ENCODE data around the gene TACC2. TPM values are rescaled to one million over a fixed set of nuclear protein-coding genes. Genes with fewer than 3 reads are reported as not detected.

Gene TACC2
- total and polyA plus RNA-seq, 2 experiments from 2014 or later: 4.3 to 16.7 TPM

GRCh38 chr10:122213364-122213763 is 224.4 kb downstream of the TACC2 start:
- TF ChIP-seq EZH2 (IDR thresholded peaks at IDR 0.05; ENCODE audit: insufficient read depth, poor library complexity, severe bottlenecking): no peak
- no peak for TF ChIP-seq EZH2phosphoT487 (IDR thresholded peaks at IDR 0.05; ENCODE audit: insufficient read depth, low read depth)
- Histone ChIP-seq H3K36me3 (ENCODE audit: low read depth) (no peaks in the 10 kb centered on the region; the same call in 1 of the 2 replicates), H3K9me3 (ENCODE audit: low read depth) (no peaks in the 10 kb centered on the region), H3K4me3 (no peak overlapping the region), H3K4me2 (ENCODE audit: unreplicated experiment) (no peak overlapping the region), H3F3A (ENCODE audit: insufficient read depth) (no peaks in the 10 kb centered on the region), H3K27ac (no peak overlapping the region), H2AFZ (no peak overlapping the region), H3K9ac (no peak overlapping the region), H4K20me1 (ENCODE audit: insufficient read depth) (no peaks in the 10 kb centered on the region), H3K27me3 (replicated peaks; ENCODE audit: insufficient read depth) (no peaks in the 10 kb centered on the region), H3K79me2 (ENCODE audit: insufficient read depth) (no peaks in the 10 kb centered on the region), H3K9me2 (ENCODE audit: insufficient read depth) (no peaks in the 10 kb centered on the region), H3K4me1 (ENCODE audit: insufficient read depth) (no peaks in the 10 kb centered on the region)
- in situ Hi-C loops (cut with MboI): no loop called here
- DNase-seq: no peak
- 73 to 83% methylated on average over 3 of the region's 3 CpGs for WGBS, 2 experiments (ENCODE audit: low coverage in 1 of 2, low lambda C conversion rate in 2 of 2, missing lambda C conversion rate in 2 of 2)

- Histone ChIP-seq H3F3A (ENCODE audit: insufficient read depth) (no peaks in the 10 kb centered on the region), H3K4me1 (ENCODE audit: insufficient read depth) (no peaks in the 10 kb centered on the region), H3K4me2 (ENCODE audit: unreplicated experiment) (no peak overlapping the region), H3K27ac (no peak overlapping the region), H3K79me2 (ENCODE audit: insufficient read depth) (no peaks in the 10 kb centered on the region), H3K27me3 (replicated peaks; ENCODE audit: insufficient read depth) (no peaks in the 10 kb centered on the region), H3K9ac (no peak overlapping the region), H3K4me3 (no peak overlapping the region), H3K9me2 (ENCODE audit: insufficient read depth) (no peaks in the 10 kb centered on the region), H3K36me3 (ENCODE audit: low read depth) (no peaks in the 10 kb centered on the region; the same call in 1 of the 2 replicates), H3K9me3 (ENCODE audit: low read depth) (no peaks in the 10 kb centered on the region), H2AFZ (no peak overlapping the region), H4K20me1 (ENCODE audit: insufficient read depth) (no peaks in the 10 kb centered on the region)
- TF ChIP-seq EZH2phosphoT487 (IDR thresholded peaks at IDR 0.05; ENCODE audit: insufficient read depth, low read depth): no peak
- TF ChIP-seq EZH2 (IDR thresholded peaks at IDR 0.05; ENCODE audit: insufficient read depth, poor library complexity, severe bottlenecking): no peak
- in situ Hi-C loops (cut with MboI): no loop called here
- DNase-seq: no peak
- WGBS, 2 experiments (ENCODE audit: low coverage in 1 of 2, low lambda C conversion rate in 2 of 2, missing lambda C conversion rate in 2 of 2): 79 to 85% methylated on average over 7 of the region's 7 CpGs
Measured at GRCh38 chr10:122213766-122214165, 224.8 kb downstream of the TACC2 start.

DNA sequence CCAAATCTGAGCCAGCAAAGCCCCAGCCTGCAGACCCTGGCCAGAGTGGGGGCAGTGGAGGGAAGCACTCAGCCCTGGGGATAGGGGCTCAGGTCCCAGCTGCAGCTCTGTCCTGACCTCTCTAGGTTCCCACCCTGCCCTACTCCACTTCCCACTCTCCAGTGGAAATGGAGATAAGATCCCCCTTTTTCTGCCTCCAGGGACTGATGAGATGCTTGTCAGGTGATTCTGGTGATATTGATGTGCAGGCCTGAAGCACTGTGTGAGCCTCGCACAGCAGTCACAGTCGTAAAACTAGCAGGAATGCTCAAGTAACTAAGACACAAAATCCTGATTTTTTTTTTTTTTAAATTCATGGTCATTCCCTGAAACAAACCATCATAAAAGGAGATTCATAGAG is 227.1 kb downstream of the TACC2 start:
- Histone ChIP-seq H3K36me3 (ENCODE audit: low read depth) (no peaks in the 10 kb centered on the region; the same call in 1 of the 2 replicates), H3K4me1 (ENCODE audit: insufficient read depth) (no peaks in the 10 kb centered on the region), H3K9ac (no peak overlapping the region), H3K79me2 (ENCODE audit: insufficient read depth) (no peaks in the 10 kb centered on the region), H3K27me3 (replicated peaks; ENCODE audit: insufficient read depth) (no peaks in the 10 kb centered on the region), H3K27ac (no peak overlapping the region), H3K4me2 (ENCODE audit: unreplicated experiment) (no peak overlapping the region), H3K4me3 (no peak overlapping the region), H3F3A (ENCODE audit: insufficient read depth) (no peaks in the 10 kb centered on the region), H4K20me1 (ENCODE audit: insufficient read depth) (no peaks in the 10 kb centered on the region), H3K9me2 (ENCODE audit: insufficient read depth) (no peaks in the 10 kb centered on the region), H2AFZ (no peak overlapping the region), H3K9me3 (ENCODE audit: low read depth) (no peaks in the 10 kb centered on the region)
- DNase-seq: no peak
- no peak for TF ChIP-seq EZH2phosphoT487 (IDR thresholded peaks at IDR 0.05; ENCODE audit: insufficient read depth, low read depth)
- no peak for TF ChIP-seq EZH2 (IDR thresholded peaks at IDR 0.05; ENCODE audit: insufficient read depth, poor library complexity, severe bottlenecking)
- in situ Hi-C loops (cut with MboI): no loop called here
- WGBS, 2 experiments (ENCODE audit: low coverage in 1 of 2, low lambda C conversion rate in 2 of 2, missing lambda C conversion rate in 2 of 2): 99 to 100% methylated on average over 2 of the region's 2 CpGs

DNA sequence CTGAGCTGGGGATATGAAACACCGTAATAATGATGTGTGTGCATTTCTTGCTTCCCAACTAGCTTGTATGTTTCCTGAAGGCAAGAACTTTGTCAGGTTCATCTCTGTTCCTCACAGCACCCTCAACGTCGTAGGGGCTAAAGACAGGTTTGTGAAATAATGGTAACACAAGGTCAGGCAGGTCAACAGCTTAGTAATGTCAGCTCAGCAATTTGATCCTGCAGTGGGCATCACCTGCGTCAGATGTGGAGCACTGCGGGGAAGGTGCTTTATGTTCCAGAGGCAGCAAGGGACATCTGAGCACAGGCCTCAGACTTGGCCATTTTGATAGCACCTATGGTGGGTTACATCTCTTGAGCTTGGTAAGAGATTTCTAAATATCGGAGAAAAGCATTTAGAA is 230.4 kb downstream of the TACC2 start:
- no peaks in the 10 kb centered on the region for H3K9me2 ChIP-seq (ENCODE audit: insufficient read depth)
- no peaks in the 10 kb centered on the region for H3K27me3 ChIP-seq (replicated peaks; ENCODE audit: insufficient read depth)
- H2AFZ ChIP-seq: no peak overlapping the region
- in situ Hi-C loops (cut with MboI): no loop called here
- no peak overlapping the region for H3K4me3 ChIP-seq
- TF ChIP-seq EZH2phosphoT487 (IDR thresholded peaks at IDR 0.05; ENCODE audit: insufficient read depth, low read depth) (no peak), EZH2 (IDR thresholded peaks at IDR 0.05; ENCODE audit: insufficient read depth, poor library complexity, severe bottlenecking) (no peak)
- no peak overlapping the region for H3K9ac ChIP-seq
- WGBS, 2 experiments (ENCODE audit: low coverage in 1 of 2, low lambda C conversion rate in 2 of 2, missing lambda C conversion rate in 2 of 2): 88 to 89% methylated on average over 6 of the region's 6 CpGs
- H3K27ac ChIP-seq: no peak overlapping the region
- no peaks in the 10 kb centered on the region for H3K9me3 ChIP-seq (ENCODE audit: low read depth)
- H3K4me1 ChIP-seq (ENCODE audit: insufficient read depth): no peaks in the 10 kb centered on the region
- no peaks in the 10 kb centered on the region for H4K20me1 ChIP-seq (ENCODE audit: insufficient read depth)
- DNase-seq: no peak
- no peak overlapping the region for H3K4me2 ChIP-seq (ENCODE audit: unreplicated experiment)
- H3K36me3 ChIP-seq (ENCODE audit: low read depth): peaks cover 3% of the 10 kb centered on the region; the same call in 1 of the 2 replicates
- no peaks in the 10 kb centered on the region for H3K79me2 ChIP-seq (ENCODE audit: insufficient read depth)
- no peaks in the 10 kb centered on the region for H3F3A ChIP-seq (ENCODE audit: insufficient read depth)

DNA sequence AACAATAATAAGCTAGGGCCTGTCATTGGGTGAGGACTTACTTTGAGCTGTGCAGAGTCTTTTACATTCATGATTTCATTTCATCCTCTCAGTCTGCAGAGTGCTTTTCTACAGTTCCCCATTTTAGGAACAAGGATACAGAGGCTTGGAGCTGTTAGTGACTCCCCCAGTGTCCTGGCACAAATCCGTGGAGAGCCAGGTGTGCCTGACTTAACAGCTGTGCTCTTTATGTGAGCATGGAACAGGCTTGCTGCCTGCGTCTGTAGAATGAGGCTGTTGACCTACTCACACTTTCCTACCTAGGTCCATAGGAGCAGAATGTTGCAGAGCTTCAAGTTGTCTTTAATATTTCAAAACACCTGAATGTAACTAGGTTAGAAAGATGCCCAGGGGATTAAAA is 231.8 kb downstream of the TACC2 start:
- Histone ChIP-seq H3K4me2 (ENCODE audit: unreplicated experiment) (no peak overlapping the region), H3K27me3 (replicated peaks; ENCODE audit: insufficient read depth) (no peaks in the 10 kb centered on the region), H3K9ac (no peak overlapping the region), H3K9me2 (ENCODE audit: insufficient read depth) (no peaks in the 10 kb centered on the region), H3K4me3 (no peak overlapping the region), H2AFZ (no peak overlapping the region), H3K27ac (no peak overlapping the region), H4K20me1 (ENCODE audit: insufficient read depth) (no peaks in the 10 kb centered on the region), H3K36me3 (ENCODE audit: low read depth) (peaks cover 3% of the 10 kb centered on the region; the same call in 1 of the 2 replicates), H3K79me2 (ENCODE audit: insufficient read depth) (no peaks in the 10 kb centered on the region), H3K4me1 (ENCODE audit: insufficient read depth) (no peaks in the 10 kb centered on the region), H3F3A (ENCODE audit: insufficient read depth) (no peaks in the 10 kb centered on the region), H3K9me3 (ENCODE audit: low read depth) (no peaks in the 10 kb centered on the region)
- TF ChIP-seq EZH2 (IDR thresholded peaks at IDR 0.05; ENCODE audit: insufficient read depth, poor library complexity, severe bottlenecking): no peak
- no peak for TF ChIP-seq EZH2phosphoT487 (IDR thresholded peaks at IDR 0.05; ENCODE audit: insufficient read depth, low read depth)
- DNase-seq: no peak
- in situ Hi-C loops (cut with MboI): no loop called here
- 71 to 79% methylated on average over 2 of the region's 2 CpGs for WGBS, 2 experiments (ENCODE audit: low coverage in 1 of 2, low lambda C conversion rate in 2 of 2, missing lambda C conversion rate in 2 of 2)
